ENCODE measurements around the gene ADA. TPM values are rescaled to one million over a fixed set of nuclear protein-coding genes. Genes with fewer than 3 reads are reported as not detected.

The ADA gene
- polyA plus RNA-seq, 1 of the 3 experiments (the other 2 are of a cell fraction): 25.7 TPM

GRCh38 chr20:44691424-44692423 lies 40.2 kb upstream of the ADA start:
- Histone ChIP-seq H3K4me3 (ENCODE audit: low read depth in 2 of 2, low read length in 1 of 2) (no peak overlapping the region), H3K27ac (ENCODE audit: low read depth in 2 of 2, low read length in 1 of 2) (peak overlapping the region; percentile 72 to 84; a peak in 2 of 4 replicates), H3K4me2 (no peak overlapping the region), H3K79me2 (ENCODE audit: insufficient read depth) (no peaks in the 10 kb centered on the region), H3K9ac (no peak overlapping the region), H3K36me3 (replicated peaks in 1 of 2; ENCODE audit: control insufficient read depth in 1 of 2, insufficient read depth in 2 of 2, low read length in 1 of 2) (no peaks in the 10 kb centered on the region), H3K4me1 (ENCODE audit: control insufficient read depth in 1 of 2, insufficient read depth in 2 of 2, low read depth in 1 of 2, low read length in 1 of 2) (peaks cover 11 to 19% of the 10 kb centered on the region in 2 experiments; a peak in 3 of 4 replicates), H3K9me2 (no peaks in the 10 kb centered on the region), H3K9me3 (no peaks in the 10 kb centered on the region), H4K20me1 (ENCODE audit: insufficient read depth) (no peaks in the 10 kb centered on the region), H2AFZ (ENCODE audit: low read depth) (no peak overlapping the region), H3F3A (replicated peaks; ENCODE audit: insufficient read depth) (peaks cover 27% of the 10 kb centered on the region), H3K27me3 (ENCODE audit: insufficient read depth) (no peaks in the 10 kb centered on the region)
- WGBS (ENCODE audit: low lambda C conversion rate): 71% methylated on average over 7 of the region's 7 CpGs
- ChIA-PET CTCF (interaction anchor here (0.8 to 1.3 kb wide), 4 partner anchors 8 to 56 kb away, joined by 3 to 5 read pairs (median 4); no protein-coding TSS in a partner anchor), POLR2A (interaction anchor here (0.7 kb wide), 1 partner anchor 157 kb away, joined by 3 read pairs; no protein-coding TSS in a partner anchor)
- peak; percentile 3 for DNase-seq
- no peak for TF ChIP-seq REST (IDR thresholded peaks at IDR 0.05; ENCODE audit: low read depth, low read length)
- 0 out of 2 replicates have a peak, but pooled peaks have one; percentile 24 for TF ChIP-seq TCF12 (IDR thresholded peaks at IDR 0.05)

- ChIA-PET POLR2A (no interaction called here), CTCF (interaction anchor here (0.6 to 1.3 kb wide), 3 partner anchors 16 to 57 kb away, joined by 3 to 4 read pairs (median 3); no protein-coding TSS in a partner anchor)
- Histone ChIP-seq H3K9me2 (no peaks in the 10 kb centered on the region), H3K36me3 (replicated peaks in 1 of 2; ENCODE audit: control insufficient read depth in 1 of 2, insufficient read depth in 2 of 2, low read length in 1 of 2) (no peaks in the 10 kb centered on the region), H2AFZ (ENCODE audit: low read depth) (no peak overlapping the region), H3F3A (replicated peaks; ENCODE audit: insufficient read depth) (peaks cover 25% of the 10 kb centered on the region), H3K4me2 (no peak overlapping the region), H3K9ac (no peak overlapping the region), H3K27me3 (ENCODE audit: insufficient read depth) (no peaks in the 10 kb centered on the region), H4K20me1 (ENCODE audit: insufficient read depth) (no peaks in the 10 kb centered on the region), H3K27ac (ENCODE audit: low read depth in 2 of 2, low read length in 1 of 2) (peak overlapping the region in 1 of 2 experiments; percentile 17; a peak in 1 of 4 replicates), H3K9me3 (no peaks in the 10 kb centered on the region), H3K4me1 (ENCODE audit: control insufficient read depth in 1 of 2, insufficient read depth in 2 of 2, low read depth in 1 of 2, low read length in 1 of 2) (peaks cover 11 to 19% of the 10 kb centered on the region in 2 experiments; a peak in 3 of 4 replicates), H3K79me2 (ENCODE audit: insufficient read depth) (no peaks in the 10 kb centered on the region), H3K4me3 (ENCODE audit: low read depth in 2 of 2, low read length in 1 of 2) (no peak overlapping the region)
- TF ChIP-seq, protein P1, sequence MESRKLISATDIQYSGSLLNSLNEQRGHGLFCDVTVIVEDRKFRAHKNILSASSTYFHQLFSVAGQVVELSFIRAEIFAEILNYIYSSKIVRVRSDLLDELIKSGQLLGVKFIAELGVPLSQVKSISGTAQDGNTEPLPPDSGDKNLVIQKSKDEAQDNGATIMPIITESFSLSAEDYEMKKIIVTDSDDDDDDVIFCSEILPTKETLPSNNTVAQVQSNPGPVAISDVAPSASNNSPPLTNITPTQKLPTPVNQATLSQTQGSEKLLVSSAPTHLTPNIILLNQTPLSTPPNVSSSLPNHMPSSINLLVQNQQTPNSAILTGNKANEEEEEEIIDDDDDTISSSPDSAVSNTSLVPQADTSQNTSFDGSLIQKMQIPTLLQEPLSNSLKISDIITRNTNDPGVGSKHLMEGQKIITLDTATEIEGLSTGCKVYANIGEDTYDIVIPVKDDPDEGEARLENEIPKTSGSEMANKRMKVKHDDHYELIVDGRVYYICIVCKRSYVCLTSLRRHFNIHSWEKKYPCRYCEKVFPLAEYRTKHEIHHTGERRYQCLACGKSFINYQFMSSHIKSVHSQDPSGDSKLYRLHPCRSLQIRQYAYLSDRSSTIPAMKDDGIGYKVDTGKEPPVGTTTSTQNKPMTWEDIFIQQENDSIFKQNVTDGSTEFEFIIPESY (IDR thresholded peaks at IDR 0.05; ENCODE audit: borderline replicate concordance, low read depth): no peak
- no peak for TF ChIP-seq FOSL2 (IDR thresholded peaks at IDR 0.05; ENCODE audit: borderline replicate concordance, low read depth)
- TF ChIP-seq CHD2 (IDR thresholded peaks at IDR 0.05; ENCODE audit: low read length, partially characterized antibody): no peak
- TF ChIP-seq ELF1 (IDR thresholded peaks at IDR 0.05): no peak
- TF ChIP-seq POLR2AphosphoS5 (IDR thresholded peaks at IDR 0.05; ENCODE audit: low read depth, low read length): no peak
- TF ChIP-seq MXI1 (IDR thresholded peaks at IDR 0.05; ENCODE audit: low read depth, low read length): no peak
- no peak for TF ChIP-seq IRF3 (IDR thresholded peaks at IDR 0.05; ENCODE audit: low read depth, low read length)
- no peak for DNase-seq
- 92% methylated on average over 9 of the region's 9 CpGs for WGBS (ENCODE audit: low lambda C conversion rate)
Measured at GRCh38 chr20:44690781-44691423, 39.4 kb upstream of the ADA start.

All from SK-N-SH (cell line).